ENCODE measurements around the gene CD7. TPM values are rescaled to one million over a fixed set of nuclear protein-coding genes. Genes with fewer than 3 reads are reported as not detected.

Gene CD7
- polyA plus RNA-seq, 3 donors, result 0.38 to 3.6 (median 0.42) TPM

DNA sequence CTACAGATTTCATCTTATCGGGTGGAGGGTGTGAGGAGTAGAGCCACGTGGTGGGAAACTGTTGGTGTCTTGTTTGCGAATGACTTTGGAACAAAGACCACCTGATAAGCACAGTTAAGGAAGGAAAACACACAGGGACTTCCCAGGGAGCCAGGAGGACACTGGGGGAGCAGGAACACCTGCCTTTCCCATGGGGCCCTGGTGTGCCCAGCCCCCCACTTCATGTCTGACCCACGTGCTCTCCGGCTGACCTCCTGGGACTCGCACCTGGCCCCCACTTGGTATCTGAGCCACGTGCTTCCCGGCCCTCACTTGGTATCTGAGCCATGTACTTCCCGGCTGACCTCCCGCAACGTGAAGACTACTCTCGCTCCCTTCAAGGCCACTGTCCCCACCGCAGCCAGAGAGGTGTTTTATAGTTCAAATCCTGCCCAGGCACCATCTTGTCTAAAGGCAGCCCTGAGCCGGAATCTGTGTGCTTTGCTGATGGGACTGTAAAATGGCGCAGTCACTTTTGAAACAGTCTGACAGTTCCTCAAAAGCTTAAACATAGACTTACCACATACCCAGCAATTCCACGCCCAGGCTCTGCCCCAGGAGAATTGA is 38.5 kb downstream of the CD7 start:
- peaks cover 53% of the 10 kb centered on the region for H3K4me1 Mint-ChIP-seq
- Histone ChIP-seq H3K27me3 (ENCODE audit: control insufficient read depth in 2 of 2, insufficient read depth in 2 of 2, low read length in 2 of 2) (no peaks in the 10 kb centered on the region), H3K9me3 (replicated peaks in 1 of 2; ENCODE audit: control insufficient read depth in 1 of 2, insufficient read depth in 1 of 2, low read length in 2 of 2) (no peaks in the 10 kb centered on the region), H2AFZ (ENCODE audit: insufficient read depth, low read depth, low read length, poor library complexity, severe bottlenecking) (peak overlapping the region; percentile 90), H3K4me2 (replicated peaks; ENCODE audit: extremely low read depth, low read length, poor library complexity, severe bottlenecking) (peak overlapping the region; percentile 50), H3K27ac (ENCODE audit: low read depth in 1 of 2, low read length in 2 of 2) (peak overlapping the region; percentile 84 to 96), H3K4me1 (ENCODE audit: control insufficient read depth in 1 of 2, insufficient read depth in 2 of 2, low read length in 2 of 2) (peaks cover 48 to 67% of the 10 kb centered on the region in 2 donors), H3K79me2 (ENCODE audit: insufficient read depth, low read length) (peaks cover 6% of the 10 kb centered on the region), H3K9ac (ENCODE audit: insufficient read depth, low read length, poor library complexity, severe bottlenecking) (peak overlapping the region; percentile 66), H3K36me3 (replicated peaks in 1 of 2; ENCODE audit: control insufficient read depth in 1 of 2, insufficient read depth in 2 of 2, low read length in 2 of 2) (no peaks in the 10 kb centered on the region), H3K4me3 (replicated peaks in 1 of 3; ENCODE audit: low read depth in 2 of 3, low read length in 3 of 3) (peak overlapping the region in 1 of 3 experiments; percentile 40), H4K20me1 (ENCODE audit: insufficient read depth, low read length) (no peaks in the 10 kb centered on the region)
- peaks cover 0 to 2% (median 0%) of the 10 kb centered on the region in 7 donors for H3K9me3 Mint-ChIP-seq
- DNase-seq, result peak; percentile 80 to 87 (median 83)
- H3K36me3 Mint-ChIP-seq, result peaks cover 14 to 17% of the 10 kb centered on the region in 2 donors
- peak overlapping the region; percentile 98 to 100 (median 99) for H3K27ac Mint-ChIP-seq
- peak overlapping the region; percentile 37 to 69 for H3K4me3 Mint-ChIP-seq
- 80% methylated on average over 12 of the region's 16 CpGs for whole genome bisulfite sequencing (ENCODE audit: insufficient coverage)
- TF ChIP-seq, protein P1, sequence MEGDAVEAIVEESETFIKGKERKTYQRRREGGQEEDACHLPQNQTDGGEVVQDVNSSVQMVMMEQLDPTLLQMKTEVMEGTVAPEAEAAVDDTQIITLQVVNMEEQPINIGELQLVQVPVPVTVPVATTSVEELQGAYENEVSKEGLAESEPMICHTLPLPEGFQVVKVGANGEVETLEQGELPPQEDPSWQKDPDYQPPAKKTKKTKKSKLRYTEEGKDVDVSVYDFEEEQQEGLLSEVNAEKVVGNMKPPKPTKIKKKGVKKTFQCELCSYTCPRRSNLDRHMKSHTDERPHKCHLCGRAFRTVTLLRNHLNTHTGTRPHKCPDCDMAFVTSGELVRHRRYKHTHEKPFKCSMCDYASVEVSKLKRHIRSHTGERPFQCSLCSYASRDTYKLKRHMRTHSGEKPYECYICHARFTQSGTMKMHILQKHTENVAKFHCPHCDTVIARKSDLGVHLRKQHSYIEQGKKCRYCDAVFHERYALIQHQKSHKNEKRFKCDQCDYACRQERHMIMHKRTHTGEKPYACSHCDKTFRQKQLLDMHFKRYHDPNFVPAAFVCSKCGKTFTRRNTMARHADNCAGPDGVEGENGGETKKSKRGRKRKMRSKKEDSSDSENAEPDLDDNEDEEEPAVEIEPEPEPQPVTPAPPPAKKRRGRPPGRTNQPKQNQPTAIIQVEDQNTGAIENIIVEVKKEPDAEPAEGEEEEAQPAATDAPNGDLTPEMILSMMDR (IDR thresholded peaks at IDR 0.05), result no peak
- peaks cover 0 to 4% (median 3%) of the 10 kb centered on the region in 3 donors for H3K27me3 Mint-ChIP-seq (ENCODE audit: low read depth in 3 of 3)
- intact Hi-C loops (cut with micrococcal nuclease), result no loop called here

DNA sequence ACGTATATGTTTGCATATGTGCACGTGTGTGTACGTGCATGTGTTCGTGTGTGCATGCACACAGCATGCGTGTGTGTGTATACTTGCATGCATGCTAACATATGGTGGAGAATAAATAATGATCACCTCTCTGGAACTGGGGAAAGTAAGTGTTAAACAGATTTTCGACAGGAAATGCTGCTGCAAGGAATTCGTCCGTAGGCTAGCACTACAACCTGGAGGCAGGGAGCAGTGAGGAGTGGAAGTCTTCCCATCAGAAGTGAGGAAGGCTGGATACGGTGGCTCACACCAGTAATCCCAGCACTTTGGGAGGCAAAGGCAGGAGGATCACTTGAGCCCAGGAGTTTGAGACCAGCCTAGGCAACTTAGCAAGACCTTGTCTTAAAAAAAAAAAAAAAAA is 39.1 kb downstream of the CD7 start:
- WGBS (ENCODE audit: insufficient coverage), result 100% methylated on average over 5 of the region's 9 CpGs
- Mint-ChIP-seq H3K27me3 (ENCODE audit: low read depth in 3 of 3) (peaks cover 0 to 4% (median 3%) of the 10 kb centered on the region in 3 donors), H3K36me3 (peaks cover 14 to 17% of the 10 kb centered on the region in 2 donors), H3K4me3 (no peak overlapping the region), H3K27ac (peak overlapping the region; percentile 98 to 100 (median 99)), H3K9me3 (peaks cover 0 to 2% (median 0%) of the 10 kb centered on the region in 7 donors), H3K4me1 (peaks cover 49% of the 10 kb centered on the region)
- peak overlapping the region in 1 of 2 donors; percentile 96 for H3K27ac ChIP-seq (ENCODE audit: low read depth in 1 of 2, low read length in 2 of 2)
- H3K27me3 ChIP-seq (ENCODE audit: control insufficient read depth in 2 of 2, insufficient read depth in 2 of 2, low read length in 2 of 2), result no peaks in the 10 kb centered on the region
- H4K20me1 ChIP-seq (ENCODE audit: insufficient read depth, low read length), result no peaks in the 10 kb centered on the region
- H3K4me1 ChIP-seq (ENCODE audit: control insufficient read depth in 1 of 2, insufficient read depth in 2 of 2, low read length in 2 of 2), result peaks cover 46 to 66% of the 10 kb centered on the region in 2 donors
- H3K4me2 ChIP-seq (replicated peaks; ENCODE audit: extremely low read depth, low read length, poor library complexity, severe bottlenecking), result no peak overlapping the region
- H3K9me3 ChIP-seq (replicated peaks in 1 of 2; ENCODE audit: control insufficient read depth in 1 of 2, insufficient read depth in 1 of 2, low read length in 2 of 2), result no peaks in the 10 kb centered on the region
- intact Hi-C loops (cut with micrococcal nuclease), result no loop called here
- no peak for DNase-seq
- no peak overlapping the region for H3K9ac ChIP-seq (ENCODE audit: insufficient read depth, low read length, poor library complexity, severe bottlenecking)
- H3K36me3 ChIP-seq (replicated peaks in 1 of 2; ENCODE audit: control insufficient read depth in 1 of 2, insufficient read depth in 2 of 2, low read length in 2 of 2), result no peaks in the 10 kb centered on the region
- peaks cover 9% of the 10 kb centered on the region for H3K79me2 ChIP-seq (ENCODE audit: insufficient read depth, low read length)
- H3K4me3 ChIP-seq (replicated peaks in 1 of 3; ENCODE audit: low read depth in 2 of 3, low read length in 3 of 3), result no peak overlapping the region
- no peak overlapping the region for H2AFZ ChIP-seq (ENCODE audit: insufficient read depth, low read depth, low read length, poor library complexity, severe bottlenecking)
- TF ChIP-seq, protein P1 (IDR thresholded peaks at IDR 0.05), result no peak

Measured in CD14-positive monocyte (primary cell).